GDM1 (cell line): Measurements from ENCODE around the gene MAN2A1.

Experiments used
- DNase-seq: peaks from one replicate; lab custom pipeline; 2025; lab: John Stamatoyannopoulos, UW

MAN2A1 gene

DNA sequence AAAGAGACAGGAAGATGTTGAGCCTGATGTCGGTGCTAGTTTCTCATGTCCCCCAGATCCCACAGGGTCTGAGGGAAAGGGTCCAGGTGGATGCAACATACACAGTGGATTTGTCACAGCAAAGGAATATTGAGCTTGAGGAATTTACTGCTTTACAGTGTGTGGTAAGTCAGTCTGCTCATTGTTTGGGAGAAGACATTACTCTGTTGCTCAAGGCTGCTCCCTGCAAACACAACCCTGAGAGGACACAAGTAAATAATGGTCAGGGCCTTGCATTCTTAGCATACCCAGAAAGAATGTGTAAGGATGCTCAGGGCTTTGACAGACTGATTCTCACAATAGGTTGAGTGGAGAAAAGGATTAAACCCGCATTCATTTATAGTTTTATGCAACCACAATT, 7.3 kb upstream of the MAN2A1 start:
- DNase-seq, result no peak

DNA sequence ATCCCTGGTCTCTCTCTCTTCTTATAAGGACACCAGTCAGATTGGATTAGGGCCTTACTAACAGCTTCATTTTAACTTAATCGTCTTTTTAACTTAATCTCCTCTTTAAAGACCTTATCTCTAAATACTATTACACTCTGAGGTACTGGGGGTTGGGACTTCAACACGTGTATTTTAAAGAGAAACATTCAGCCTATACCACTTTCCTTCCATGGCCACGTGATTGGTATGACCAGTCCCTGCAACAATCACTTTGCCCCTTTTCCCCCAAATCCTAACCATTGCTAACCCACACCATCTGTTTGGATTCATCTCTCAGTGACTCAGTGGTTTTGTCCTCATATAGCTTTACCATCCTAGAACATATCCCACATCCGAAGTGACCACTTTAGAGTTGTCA, 3.8 kb upstream of the MAN2A1 start:
- no peak for DNase-seq

- DNase-seq, result no peak
These were observed 1.1 kb upstream of the MAN2A1 start for GRCh38 chr5:109688630-109688969.

DNA sequence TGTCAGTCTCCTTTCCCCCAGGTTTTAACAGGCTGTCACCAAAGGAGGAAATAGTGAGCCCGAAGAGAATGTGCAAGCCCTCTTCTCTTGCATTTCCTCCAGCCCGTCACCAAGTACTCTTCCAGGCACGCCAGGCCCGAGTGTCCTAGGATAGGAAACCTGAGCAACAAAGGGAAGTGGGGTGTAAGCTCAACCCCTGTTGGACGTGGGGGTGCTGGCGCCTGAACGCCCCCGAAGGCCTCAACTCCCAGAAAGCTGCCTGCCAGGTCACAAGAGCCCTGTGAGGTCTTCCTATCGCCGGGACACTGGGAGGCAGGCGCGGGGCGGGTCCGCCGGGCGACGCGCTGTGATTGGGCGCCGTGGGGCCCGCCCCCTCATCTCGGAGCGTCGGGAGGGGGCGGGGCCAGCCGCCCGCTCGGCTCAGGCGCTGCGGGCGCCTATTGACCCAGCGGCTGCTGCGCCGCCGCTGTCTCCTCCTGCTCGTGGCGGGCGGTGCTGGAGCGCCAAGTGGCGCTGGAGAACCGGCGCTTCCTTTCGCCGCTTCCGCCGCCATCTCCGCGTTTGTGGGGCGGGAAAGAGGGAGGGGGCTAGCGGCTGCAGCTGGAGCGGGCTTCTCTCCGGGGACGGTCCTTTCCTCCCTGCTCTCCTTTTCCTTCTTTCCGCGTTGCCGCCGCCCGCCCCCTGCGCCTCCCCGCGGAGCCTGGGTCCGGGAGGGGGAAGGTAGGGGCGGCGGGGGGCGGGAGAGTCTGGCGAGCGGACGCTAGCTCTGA, 572 bp upstream of the MAN2A1 start:
- peak; percentile 95 for DNase-seq

DNA sequence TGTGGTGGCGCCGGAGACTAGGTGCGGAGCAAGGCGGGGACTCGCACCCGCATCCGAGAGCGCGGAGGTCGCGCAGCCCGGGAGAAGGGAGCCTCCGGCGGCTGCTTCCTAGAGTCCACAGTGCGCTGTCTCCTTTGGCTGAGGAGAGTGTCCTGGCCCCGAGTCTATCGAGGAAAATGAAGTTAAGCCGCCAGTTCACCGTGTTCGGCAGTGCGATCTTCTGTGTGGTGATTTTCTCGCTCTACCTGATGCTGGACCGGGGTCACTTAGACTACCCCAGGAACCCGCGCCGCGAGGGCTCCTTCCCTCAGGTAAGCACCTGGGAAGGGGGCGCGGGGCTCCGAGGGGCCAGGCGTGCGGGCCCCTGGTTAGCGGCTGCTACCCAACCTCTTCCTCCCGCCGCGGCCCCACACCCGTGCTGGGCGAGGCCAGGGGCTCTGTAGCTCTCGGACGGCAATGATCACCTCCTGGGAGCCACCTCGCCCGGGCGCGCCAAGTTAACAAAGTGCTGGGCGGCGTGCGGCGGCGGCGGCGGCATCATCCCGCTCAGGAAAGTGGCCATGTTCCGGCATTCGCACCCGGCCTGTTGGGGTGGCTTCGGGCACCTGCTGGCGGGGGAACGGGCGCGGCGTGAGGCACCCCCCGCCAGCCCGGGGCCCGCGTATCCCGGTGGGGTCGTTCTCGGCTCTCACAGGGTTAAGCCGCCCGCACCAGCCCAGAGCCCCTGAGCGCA, 681 bp downstream of the MAN2A1 start:
- no peak for DNase-seq

DNA sequence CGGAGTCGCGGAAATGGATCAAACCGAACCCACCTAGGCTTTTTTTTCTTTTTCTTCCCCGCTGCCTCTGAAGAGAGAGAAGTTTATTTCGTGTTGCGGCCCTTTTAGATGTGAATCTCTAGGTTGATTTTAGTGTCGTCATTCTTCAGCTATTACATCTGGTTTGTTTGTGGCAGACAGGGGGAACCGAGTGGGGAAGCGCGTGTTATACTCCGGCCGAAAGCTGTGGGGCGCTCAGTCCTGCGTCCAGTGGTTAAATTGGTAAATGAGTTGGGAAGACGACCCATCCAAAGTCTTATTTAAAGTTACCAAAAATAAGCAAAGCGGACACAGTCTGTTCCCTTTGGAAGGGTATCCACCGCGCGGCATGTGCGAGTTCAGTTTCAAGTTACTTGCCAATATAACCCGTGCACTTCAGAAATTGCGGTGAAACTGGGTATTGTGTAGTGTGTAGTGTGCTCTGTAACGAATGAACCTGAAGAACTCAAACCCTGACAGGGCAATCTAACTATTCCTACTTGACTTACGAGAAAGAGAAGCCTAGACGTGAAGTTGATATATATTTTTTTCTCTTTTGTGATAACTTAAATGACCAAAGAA, 1.3 kb downstream of the MAN2A1 start:
- peak; percentile 47 for DNase-seq

GRCh38 chr5:109691996-109692395, 2.3 kb downstream of the MAN2A1 start:
- DNase-seq, result no peak

GRCh38 chr5:109692852-109693251, 3.1 kb downstream of the MAN2A1 start:
- no peak for DNase-seq

GRCh38 chr5:109693535-109694400, 4.0 kb downstream of the MAN2A1 start:
- no peak for DNase-seq

- no peak for DNase-seq
These were observed 4.7 kb downstream of the MAN2A1 start for GRCh38 chr5:109694451-109694891.

DNA sequence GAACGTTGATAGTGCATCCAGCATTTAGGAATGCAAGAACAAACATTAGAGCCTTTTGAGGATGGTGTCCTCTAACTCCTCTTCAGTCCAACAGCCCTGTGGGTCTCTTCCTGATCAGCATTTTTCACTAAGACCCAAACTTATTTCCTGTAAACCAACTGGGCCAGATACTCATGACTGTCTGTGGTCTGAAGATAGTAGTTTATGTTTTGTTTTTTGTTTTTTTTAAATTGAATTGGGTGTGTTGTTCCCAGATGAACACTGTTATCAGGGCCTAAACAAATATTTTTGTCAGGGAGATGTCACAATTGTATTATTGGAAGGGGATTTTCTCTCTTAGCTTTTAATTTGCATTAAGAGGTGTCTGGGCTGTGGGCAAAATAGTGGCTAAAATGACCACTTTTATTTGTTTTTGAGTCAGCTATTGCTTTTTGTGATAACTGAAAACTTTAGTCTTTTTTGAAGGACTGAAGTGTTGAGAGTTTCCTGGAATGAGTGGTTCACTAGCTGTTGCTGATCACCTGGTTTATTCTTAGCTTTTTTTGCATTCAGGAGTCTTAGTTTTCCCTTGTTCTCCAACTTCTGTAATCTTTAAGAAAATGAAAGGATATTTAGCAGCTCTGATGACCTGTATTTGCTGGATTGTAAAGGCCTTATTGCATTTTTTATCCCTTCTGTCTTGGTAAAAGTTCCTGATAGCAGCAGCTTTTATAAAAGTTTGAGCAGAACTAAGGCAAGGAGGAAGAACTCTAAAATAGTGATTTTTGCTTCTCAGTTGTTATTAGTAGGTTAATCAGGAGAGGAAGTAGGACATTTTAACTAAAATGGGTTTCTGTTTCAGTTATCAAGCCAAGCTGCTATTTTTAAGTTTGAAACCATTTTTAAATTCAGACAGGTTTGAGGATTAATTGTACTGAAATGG, 5.5 kb downstream of the MAN2A1 start:
- no peak for DNase-seq

DNA sequence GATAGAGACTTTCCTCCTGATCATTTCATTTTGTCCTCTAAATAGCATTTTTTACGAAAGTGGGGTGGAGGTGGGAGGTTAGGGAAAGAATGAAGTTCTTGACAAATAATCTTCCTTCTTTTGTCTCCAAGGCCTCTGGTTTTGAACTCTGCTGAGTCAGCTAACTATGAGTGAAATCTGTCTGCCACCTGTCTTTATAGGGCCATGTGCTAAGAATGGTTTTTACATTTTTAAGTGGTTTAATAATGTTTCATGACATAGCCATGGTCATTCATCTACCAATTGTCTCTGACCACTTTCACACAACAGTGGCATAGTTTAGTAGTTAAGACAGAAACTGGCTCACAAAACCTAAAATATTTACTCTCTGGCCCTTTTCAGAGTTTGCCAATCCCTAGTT, 7.6 kb downstream of the MAN2A1 start:
- no peak for DNase-seq

- no peak for DNase-seq
These were observed 10.9 kb downstream of the MAN2A1 start for GRCh38 chr5:109700516-109701153.

DNA sequence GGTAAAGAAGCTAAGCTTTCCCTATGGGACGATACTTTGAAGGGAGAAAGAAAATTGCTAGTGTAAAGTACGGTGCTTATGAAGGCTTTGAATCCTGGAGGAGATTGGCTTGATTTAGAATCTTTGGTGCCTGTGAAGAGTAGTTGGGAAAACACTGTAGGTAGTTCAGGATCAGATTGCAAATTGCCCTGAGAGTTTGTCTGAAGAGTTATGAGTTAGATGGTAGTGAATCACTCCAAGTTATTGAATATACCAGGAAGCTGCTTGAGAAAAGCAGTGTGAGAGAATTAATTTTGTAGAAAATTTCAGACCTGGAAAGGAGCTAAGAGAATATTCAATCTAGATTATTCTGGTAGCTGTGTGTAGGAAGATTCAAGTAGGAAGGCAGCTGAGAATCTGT, 11.5 kb downstream of the MAN2A1 start:
- no peak for DNase-seq

GRCh38 chr5:109701792-109702191, 12.1 kb downstream of the MAN2A1 start:
- no peak for DNase-seq

- no peak for DNase-seq
These were observed 13.4 kb downstream of the MAN2A1 start for GRCh38 chr5:109703166-109703565.

DNA sequence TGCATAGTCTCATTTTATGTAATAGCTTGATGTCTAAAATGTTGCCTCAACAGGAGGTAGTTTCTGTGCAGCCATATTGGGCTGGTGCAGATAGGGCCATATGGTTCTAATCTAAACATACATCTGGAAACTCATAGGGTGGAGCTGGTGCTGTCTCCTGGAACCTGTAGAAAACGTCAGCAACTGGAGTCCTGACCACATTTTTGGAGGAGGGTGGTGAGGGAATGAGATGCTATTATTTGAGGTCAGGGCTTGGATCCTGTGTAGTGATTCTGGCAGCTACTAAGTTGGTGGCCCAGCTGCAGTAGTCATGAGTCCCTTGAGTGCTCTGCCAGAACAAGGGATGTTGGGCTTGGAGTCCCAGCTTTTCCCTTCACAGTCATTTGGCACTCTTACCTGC, 14.1 kb downstream of the MAN2A1 start:
- DNase-seq, result no peak

DNA sequence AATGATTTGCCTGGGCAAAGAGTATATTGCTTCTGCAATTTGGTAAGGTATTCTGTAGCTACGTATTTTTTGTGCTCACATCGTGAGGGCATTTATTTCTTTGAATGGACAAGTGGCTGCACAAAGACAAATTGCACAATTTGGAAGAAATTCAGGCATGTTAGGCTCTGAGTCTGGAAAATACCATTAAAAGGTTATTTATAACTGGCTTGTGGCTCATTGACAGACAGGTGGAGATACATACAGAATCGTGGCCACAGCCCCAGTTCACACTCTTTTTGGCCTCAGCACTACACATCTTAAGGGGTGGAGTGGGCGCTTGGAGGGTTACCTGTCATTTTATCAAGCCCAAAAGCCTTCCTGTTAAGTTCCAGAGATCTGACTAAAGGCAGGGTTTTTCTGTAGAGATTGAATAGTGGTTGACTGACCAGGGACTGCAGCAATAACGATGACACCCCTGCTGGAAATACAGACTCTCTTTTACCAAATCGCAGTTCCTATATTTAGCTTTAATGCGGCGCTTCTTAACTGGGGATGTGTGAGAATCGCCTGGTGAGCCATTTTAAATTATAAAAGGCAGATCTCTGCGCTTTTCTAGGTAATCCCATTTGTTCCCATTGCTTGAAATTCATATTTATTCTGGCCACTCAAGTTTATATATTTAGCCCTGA, 14.7 kb downstream of the MAN2A1 start:
- DNase-seq, result no peak

DNA sequence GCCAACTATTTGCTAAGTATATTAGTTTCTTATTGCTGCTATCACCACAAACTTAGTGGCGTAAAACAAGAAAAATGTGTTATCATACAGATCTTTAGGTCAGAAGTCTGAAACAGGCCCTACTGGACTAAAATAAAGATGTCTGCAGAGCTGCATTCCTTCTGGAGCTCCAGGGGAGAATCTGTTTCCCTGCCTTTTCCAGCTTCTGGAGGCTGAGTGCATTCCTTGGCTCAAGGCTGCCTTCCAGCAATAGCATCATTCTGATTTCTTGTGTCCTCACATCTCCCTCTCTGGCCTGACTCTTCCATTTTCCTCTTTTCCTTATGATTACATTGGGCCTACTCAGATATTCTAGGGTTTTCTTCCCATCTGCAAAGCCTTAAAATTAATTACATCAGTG, 15.9 kb downstream of the MAN2A1 start:
- DNase-seq, result no peak

DNA sequence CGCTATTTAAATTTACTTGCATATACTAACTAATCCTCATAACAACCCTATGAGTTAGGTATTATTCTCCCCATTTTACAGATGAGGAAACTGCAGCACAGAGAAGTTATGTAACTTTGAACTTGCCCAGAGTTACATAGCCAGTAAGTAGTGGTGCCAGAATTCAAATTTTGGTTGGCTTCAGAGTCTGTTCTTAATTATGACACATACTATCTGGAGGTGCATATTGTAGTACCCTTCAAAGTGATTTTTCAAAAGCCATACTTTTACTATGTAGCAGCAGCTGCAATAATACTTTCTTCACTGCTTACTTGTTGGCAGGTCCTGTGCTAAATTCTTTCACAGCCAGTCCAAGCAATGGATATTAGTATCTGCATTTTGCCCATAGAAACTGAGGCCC, 16.4 kb downstream of the MAN2A1 start:
- DNase-seq, result no peak
